SH-SY5Y (cell line): Measurements from ENCODE around the gene RP9.

Source experiments
- GATA2 ChIP-seq: IDR thresholded peaks from 2 replicates; pipeline ENCODE4 v1.6.1; 2011; ENCODE audit warnings: mild to moderate bottlenecking, low read depth, low read length
- GATA3 ChIP-seq: IDR thresholded peaks from 2 replicates; pipeline ENCODE4 v1.6.1; 2011; ENCODE audit warnings: low read depth, mild to moderate bottlenecking, low read length, moderate library complexity

RP9 gene

GRCh38 chr7:33127085-33127484 lies 17.9 kb upstream of the RP9 start:
- TF ChIP-seq GATA3 (no peak), GATA2 (no peak)

GRCh38 chr7:33118383-33118782 lies 9.2 kb upstream of the RP9 start:
- TF ChIP-seq GATA3, result no peak
- TF ChIP-seq GATA2, result no peak

- TF ChIP-seq GATA2 (no peak), GATA3 (no peak)
These were observed 5.8 kb upstream of the RP9 start for GRCh38 chr7:33114976-33115375.

- TF ChIP-seq GATA3 (no peak), GATA2 (no peak)
These were observed 2.4 kb upstream of the RP9 start for GRCh38 chr7:33111614-33112013.

GRCh38 chr7:33109758-33110238 lies 594 bp upstream of the RP9 start:
- no peak for TF ChIP-seq GATA2
- no peak for TF ChIP-seq GATA3

GRCh38 chr7:33108554-33109004 lies 625 bp downstream of the RP9 start:
- no peak for TF ChIP-seq GATA2
- TF ChIP-seq GATA3, result no peak

GRCh38 chr7:33107136-33108066 lies 1.8 kb downstream of the RP9 start:
- TF ChIP-seq GATA3 (no peak), GATA2 (no peak)

- TF ChIP-seq GATA3 (no peak), GATA2 (no peak)
These were observed 7.3 kb downstream of the RP9 start for GRCh38 chr7:33101906-33102305.

- TF ChIP-seq GATA3, result no peak
- no peak for TF ChIP-seq GATA2
These were observed 8.4 kb downstream of the RP9 start for GRCh38 chr7:33100770-33101169.

- TF ChIP-seq GATA2 (no peak), GATA3 (no peak)
These were observed 9.9 kb downstream of the RP9 start for GRCh38 chr7:33099154-33099940.

GRCh38 chr7:33093266-33093665 lies 15.9 kb downstream of the RP9 start:
- TF ChIP-seq GATA2 (no peak), GATA3 (no peak)

GRCh38 chr7:33091641-33092191 lies 17.5 kb downstream of the RP9 start:
- TF ChIP-seq GATA2 (no peak), GATA3 (no peak)

- TF ChIP-seq GATA3 (no peak), GATA2 (no peak)
These were observed 18.1 kb downstream of the RP9 start for GRCh38 chr7:33091111-33091531.

- TF ChIP-seq GATA2, result no peak
- no peak for TF ChIP-seq GATA3
These were observed 20.1 kb downstream of the RP9 start for GRCh38 chr7:33089142-33089541.

GRCh38 chr7:33087858-33088257 lies 21.3 kb downstream of the RP9 start:
- TF ChIP-seq GATA3 (no peak), GATA2 (no peak)
